GM12872 (cell line): ENCODE results near the gene FUT1.

ENCODE experiments used
- CTCF ChIP-seq: IDR thresholded peaks from 3 replicates; pipeline ENCODE4 v1.5.1; 2011; ENCODE audit warnings: low read depth, mild to moderate bottlenecking, low read length, moderate library complexity; ENCODE audit not compliant: insufficient read depth

FUT1 gene

GRCh38 chr19:48740164-48740972 is 12.1 kb downstream of the FUT1 start, which contains the start of gene RASIP1:
RASIP1 (minus strand) TSS chr19:48740610; CDS start chr19:48740282, 328 bp downstream.
- no peak for TF ChIP-seq CTCF

GRCh38 chr19:48739404-48740163 is 12.9 kb downstream of the FUT1 start:
- TF ChIP-seq CTCF, result no peak

- TF ChIP-seq CTCF, result peak; percentile 35; the same call in 1 of the 3 replicates
Measured at GRCh38 chr19:48738557-48739403, 13.7 kb downstream of the FUT1 start.

- TF ChIP-seq CTCF, result no peak
Measured at GRCh38 chr19:48737360-48737998, 15.0 kb downstream of the FUT1 start.

- no peak for TF ChIP-seq CTCF
Measured at GRCh38 chr19:48735031-48735615, 17.3 kb downstream of the FUT1 start.

- TF ChIP-seq CTCF, result no peak
Measured at GRCh38 chr19:48734625-48735024, 17.8 kb downstream of the FUT1 start.
